Uterus (tissue), 2 donors: ENCODE data around the gene NTN4.

ENCODE experiments used
- POLR2A ChIP-seq, 2 donors: fragments of 450-650 bp; IDR thresholded peaks; one replicate each; pipeline ENCODE4 v1.6.1; 2016; ENCODE audit warnings: antibody characterized with exemption in 2 of 2, mild to moderate bottlenecking in 1 of 2, moderate library complexity in 1 of 2
- TF ChIP-seq, protein P1 (sequence below), 4 experiments: fragments of 200-600 bp in 2 of 4; fragments of 450-650 bp in 2 of 4; sonication (generic) in 2 of 4; IDR thresholded peaks; one replicate each; pipeline ENCODE4 v1.5.1; 2016 to 2019; ENCODE audit warnings: antibody characterized with exemption in 4 of 4, mild to moderate bottlenecking in 2 of 4, moderate library complexity in 1 of 4

GRCh38 chr12:95837240-95838038 lies 46.9 kb upstream of the NTN4 start:
- TF ChIP-seq, protein P1, sequence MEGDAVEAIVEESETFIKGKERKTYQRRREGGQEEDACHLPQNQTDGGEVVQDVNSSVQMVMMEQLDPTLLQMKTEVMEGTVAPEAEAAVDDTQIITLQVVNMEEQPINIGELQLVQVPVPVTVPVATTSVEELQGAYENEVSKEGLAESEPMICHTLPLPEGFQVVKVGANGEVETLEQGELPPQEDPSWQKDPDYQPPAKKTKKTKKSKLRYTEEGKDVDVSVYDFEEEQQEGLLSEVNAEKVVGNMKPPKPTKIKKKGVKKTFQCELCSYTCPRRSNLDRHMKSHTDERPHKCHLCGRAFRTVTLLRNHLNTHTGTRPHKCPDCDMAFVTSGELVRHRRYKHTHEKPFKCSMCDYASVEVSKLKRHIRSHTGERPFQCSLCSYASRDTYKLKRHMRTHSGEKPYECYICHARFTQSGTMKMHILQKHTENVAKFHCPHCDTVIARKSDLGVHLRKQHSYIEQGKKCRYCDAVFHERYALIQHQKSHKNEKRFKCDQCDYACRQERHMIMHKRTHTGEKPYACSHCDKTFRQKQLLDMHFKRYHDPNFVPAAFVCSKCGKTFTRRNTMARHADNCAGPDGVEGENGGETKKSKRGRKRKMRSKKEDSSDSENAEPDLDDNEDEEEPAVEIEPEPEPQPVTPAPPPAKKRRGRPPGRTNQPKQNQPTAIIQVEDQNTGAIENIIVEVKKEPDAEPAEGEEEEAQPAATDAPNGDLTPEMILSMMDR (IDR thresholded peaks at IDR 0.05) = no peak
- no peak for TF ChIP-seq POLR2A (IDR thresholded peaks at IDR 0.05)
